ENCODE results near the gene USH1C.

The USH1C gene

GRCh38 chr11:17528906-17529843 is 15.0 kb downstream of the USH1C start:
- no peak overlapping the region for H3K4me2 ChIP-seq (ENCODE audit: low read depth, low read length)
- H3K27me3 ChIP-seq (replicated peaks; ENCODE audit: insufficient read depth, low read length), result peaks cover 44% of the 10 kb centered on the region
- H2AFZ ChIP-seq (ENCODE audit: low read length), result no peak overlapping the region
- no peak overlapping the region for H3K4me3 ChIP-seq (ENCODE audit: low read length)
- TF ChIP-seq CTCF (IDR thresholded peaks at IDR 0.05; ENCODE audit: low read length), result no peak
- no peak for TF ChIP-seq EZH2 (optimal IDR thresholded peaks at IDR 0.05; ENCODE audit: low read depth, low read length)
- TF ChIP-seq EZH2phosphoT487 (IDR thresholded peaks at IDR 0.05; ENCODE audit: low read length), result no peak
- H3K79me2 ChIP-seq (ENCODE audit: low read length), result no peaks in the 10 kb centered on the region
- H3K9me3 ChIP-seq (replicated peaks; ENCODE audit: insufficient read depth, low read length), result no peaks in the 10 kb centered on the region
- no peaks in the 10 kb centered on the region for H4K20me1 ChIP-seq (ENCODE audit: insufficient read depth, low read length)
- H3F3A ChIP-seq (ENCODE audit: insufficient read depth, low read length), result no peaks in the 10 kb centered on the region
- H3K9me2 ChIP-seq (replicated peaks; ENCODE audit: insufficient read depth, low read length), result no peaks in the 10 kb centered on the region
- no peaks in the 10 kb centered on the region for H3K4me1 ChIP-seq (ENCODE audit: low read length)
- DNase-seq, result no peak
- H3K9ac ChIP-seq (ENCODE audit: low read length), result no peak overlapping the region
- no peaks in the 10 kb centered on the region for H3K36me3 ChIP-seq (replicated peaks; ENCODE audit: insufficient read depth, low read length)
- no peak overlapping the region for H3K27ac ChIP-seq (ENCODE audit: low read length)

GRCh38 chr11:17528181-17528691 is 16.0 kb downstream of the USH1C start:
- Histone ChIP-seq H4K20me1 (ENCODE audit: insufficient read depth, low read length) (no peaks in the 10 kb centered on the region), H3F3A (ENCODE audit: insufficient read depth, low read length) (no peaks in the 10 kb centered on the region), H3K9me2 (replicated peaks; ENCODE audit: insufficient read depth, low read length) (no peaks in the 10 kb centered on the region), H3K27ac (ENCODE audit: low read length) (no peak overlapping the region), H3K9me3 (replicated peaks; ENCODE audit: insufficient read depth, low read length) (no peaks in the 10 kb centered on the region), H3K4me3 (ENCODE audit: low read length) (no peak overlapping the region), H3K27me3 (replicated peaks; ENCODE audit: insufficient read depth, low read length) (peaks cover 44% of the 10 kb centered on the region), H3K4me2 (ENCODE audit: low read depth, low read length) (no peak overlapping the region), H3K36me3 (replicated peaks; ENCODE audit: insufficient read depth, low read length) (no peaks in the 10 kb centered on the region), H2AFZ (ENCODE audit: low read length) (no peak overlapping the region), H3K4me1 (ENCODE audit: low read length) (no peaks in the 10 kb centered on the region), H3K79me2 (ENCODE audit: low read length) (no peaks in the 10 kb centered on the region), H3K9ac (ENCODE audit: low read length) (no peak overlapping the region)
- TF ChIP-seq EZH2 (optimal IDR thresholded peaks at IDR 0.05; ENCODE audit: low read depth, low read length), result no peak
- no peak for TF ChIP-seq EZH2phosphoT487 (IDR thresholded peaks at IDR 0.05; ENCODE audit: low read length)
- peak; percentile 82 for TF ChIP-seq CTCF (IDR thresholded peaks at IDR 0.05; ENCODE audit: low read length)
- DNase-seq, result peak; percentile 57

- H3K9me3 ChIP-seq (replicated peaks; ENCODE audit: insufficient read depth, low read length), result no peaks in the 10 kb centered on the region
- no peak overlapping the region for H3K4me2 ChIP-seq (ENCODE audit: low read depth, low read length)
- H3K27ac ChIP-seq (ENCODE audit: low read length), result no peak overlapping the region
- no peaks in the 10 kb centered on the region for H3K4me1 ChIP-seq (ENCODE audit: low read length)
- no peak for DNase-seq
- H3K27me3 ChIP-seq (replicated peaks; ENCODE audit: insufficient read depth, low read length), result peaks cover 44% of the 10 kb centered on the region
- H3K79me2 ChIP-seq (ENCODE audit: low read length), result no peaks in the 10 kb centered on the region
- H2AFZ ChIP-seq (ENCODE audit: low read length), result no peak overlapping the region
- H3K9me2 ChIP-seq (replicated peaks; ENCODE audit: insufficient read depth, low read length), result no peaks in the 10 kb centered on the region
- TF ChIP-seq EZH2phosphoT487 (IDR thresholded peaks at IDR 0.05; ENCODE audit: low read length) (no peak), EZH2 (optimal IDR thresholded peaks at IDR 0.05; ENCODE audit: low read depth, low read length) (no peak), CTCF (IDR thresholded peaks at IDR 0.05; ENCODE audit: low read length) (no peak)
- no peaks in the 10 kb centered on the region for H3F3A ChIP-seq (ENCODE audit: insufficient read depth, low read length)
- no peak overlapping the region for H3K9ac ChIP-seq (ENCODE audit: low read length)
- no peaks in the 10 kb centered on the region for H4K20me1 ChIP-seq (ENCODE audit: insufficient read depth, low read length)
- H3K4me3 ChIP-seq (ENCODE audit: low read length), result no peak overlapping the region
- no peaks in the 10 kb centered on the region for H3K36me3 ChIP-seq (replicated peaks; ENCODE audit: insufficient read depth, low read length)
These were observed 16.6 kb downstream of the USH1C start for GRCh38 chr11:17527628-17527995.

All from MM.1S (cell line).